SK-N-MC (cell line): ENCODE measurements around the gene KLHL29.
"Not testable (repeated sequence)": the region's sequence is repeated elsewhere in the genome, so short reads cannot be mapped to it uniquely, and the experiment has no call there.

Source experiments
- DNase-seq: peaks from one replicate; pipeline ENCODE4 v3.0.0-alpha.2; 2011; ENCODE audit warnings: low read depth, low spot score
- H3K27ac ChIP-seq: fragments of 200-600 bp; sonication (generic); 2 replicates; pipeline ENCODE4 v1.5.1; 2016; ENCODE audit warnings: mixed run types
- H3K36me3 ChIP-seq: fragments of 200-600 bp; sonication (generic); 2 replicates; pipeline ENCODE4 v1.6.1; 2017; ENCODE audit warnings: antibody characterized with exemption, low read length, mixed read lengths; ENCODE audit not compliant: insufficient read depth
- H3K4me3 ChIP-seq: fragments of 200-600 bp; sonication (generic); 2 replicates; pipeline ENCODE4 v1.5.1; 2016
- H3K9ac ChIP-seq: fragments of 200-600 bp; sonication (generic); 2 replicates; pipeline ENCODE4 v1.8.0; 2017; ENCODE audit warnings: mixed run types, mixed read lengths; ENCODE audit not compliant: insufficient read length
- H3K9me3 ChIP-seq: fragments of 200-600 bp; sonication (generic); 2 replicates; pipeline ENCODE4 v1.6.1; 2017; ENCODE audit warnings: low read depth, mild to moderate bottlenecking, antibody characterized with exemption, low read length, moderate library complexity, mixed read lengths
- EZH2 ChIP-seq: fragments of 200-600 bp; sonication (generic); IDR thresholded peaks from one replicate; pipeline ENCODE4 v1.6.1; 2017; ENCODE audit warnings: antibody characterized with exemption
- FOXP2 ChIP-seq: optimal IDR thresholded peaks from 2 replicates; pipeline ENCODE3; 2011; ENCODE audit warnings: mild to moderate bottlenecking, moderate library complexity; ENCODE audit not compliant: insufficient read depth; ENCODE audit errors: extremely low read length, control extremely low read depth
- POLR2AphosphoS5 ChIP-seq: IDR thresholded peaks from 2 replicates; pipeline ENCODE4 v1.6.1; 2012; ENCODE audit warnings: mild to moderate bottlenecking, low read depth, low read length, borderline replicate concordance

The KLHL29 gene

DNA sequence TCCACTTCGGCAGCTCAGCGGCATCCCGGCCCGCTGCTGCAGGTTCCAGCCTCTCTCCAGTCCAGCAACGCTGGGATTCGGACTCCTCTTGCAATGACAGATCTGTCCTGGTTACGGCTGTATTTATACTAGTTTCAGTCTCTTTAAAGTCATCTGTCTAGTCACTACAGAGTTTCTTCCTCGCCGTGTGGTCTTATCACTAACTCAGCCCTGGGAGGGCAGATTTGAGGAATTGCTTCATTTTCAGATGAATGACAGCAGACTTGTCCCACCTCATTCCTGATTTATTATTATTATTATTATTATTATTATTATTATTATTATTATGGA, 2.2 kb downstream of the KLHL29 start:
- no peaks in the 10 kb centered on the region for H3K9me3 ChIP-seq
- no peak overlapping the region for H3K27ac ChIP-seq
- H3K36me3 ChIP-seq: no peaks in the 10 kb centered on the region
- DNase-seq: no peak
- H3K9ac ChIP-seq: no peak overlapping the region
- TF ChIP-seq FOXP2 (no peak), POLR2AphosphoS5 (no peak), EZH2 (no peak)
- peak overlapping the region; percentile 88 for H3K4me3 ChIP-seq

DNA sequence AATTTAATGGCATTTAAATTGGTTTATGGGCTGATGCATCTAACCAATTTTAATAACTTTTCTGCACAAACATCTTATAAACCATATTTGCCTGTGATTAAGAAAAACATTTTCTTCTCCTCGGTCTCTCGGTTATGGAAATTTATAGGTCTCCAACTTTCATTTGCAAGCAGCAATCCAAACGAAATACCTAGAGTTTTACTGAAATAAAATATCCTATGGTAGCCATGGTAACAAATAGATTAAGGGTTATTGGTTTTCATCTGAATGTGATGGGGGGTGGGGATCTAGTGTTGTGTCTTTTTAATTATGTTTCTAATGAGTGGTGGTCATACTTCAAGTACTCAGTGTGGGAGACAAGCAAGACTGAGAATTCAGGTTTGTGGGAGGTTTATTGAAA, 2.9 kb downstream of the KLHL29 start:
- no peak for DNase-seq
- Histone ChIP-seq H3K36me3 (no peaks in the 10 kb centered on the region), H3K4me3 (peak overlapping the region; percentile 23; the same call in 1 of the 2 replicates), H3K9ac (no peak overlapping the region), H3K27ac (no peak overlapping the region), H3K9me3 (no peaks in the 10 kb centered on the region)
- no peak for TF ChIP-seq EZH2

DNA sequence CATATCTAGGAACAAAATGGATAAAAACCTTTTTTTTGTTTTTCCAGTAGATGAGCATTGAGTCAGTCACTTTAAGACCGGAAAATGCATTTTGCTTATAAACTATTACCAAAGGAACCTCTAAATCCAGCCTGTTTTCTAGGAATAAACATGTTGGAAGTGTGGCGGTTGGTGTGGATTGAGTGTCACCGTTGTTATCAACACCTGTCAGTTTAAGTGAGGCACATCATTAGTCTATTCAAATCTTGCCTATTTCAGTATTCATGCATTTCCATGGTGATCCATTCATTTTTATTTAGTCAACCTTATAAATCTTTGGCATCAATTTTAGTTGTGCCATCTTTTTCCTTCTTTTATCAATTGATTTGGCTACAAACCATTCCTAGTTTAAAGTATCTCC, 3.3 kb downstream of the KLHL29 start:
- Histone ChIP-seq H3K36me3 (no peaks in the 10 kb centered on the region), H3K4me3 (no peak overlapping the region; the same call in 1 of the 2 replicates), H3K9me3 (no peaks in the 10 kb centered on the region), H3K27ac (no peak overlapping the region), H3K9ac (no peak overlapping the region)
- no peak for TF ChIP-seq FOXP2
- TF ChIP-seq EZH2: no peak
- no peak for TF ChIP-seq POLR2AphosphoS5
- no peak for DNase-seq

DNA sequence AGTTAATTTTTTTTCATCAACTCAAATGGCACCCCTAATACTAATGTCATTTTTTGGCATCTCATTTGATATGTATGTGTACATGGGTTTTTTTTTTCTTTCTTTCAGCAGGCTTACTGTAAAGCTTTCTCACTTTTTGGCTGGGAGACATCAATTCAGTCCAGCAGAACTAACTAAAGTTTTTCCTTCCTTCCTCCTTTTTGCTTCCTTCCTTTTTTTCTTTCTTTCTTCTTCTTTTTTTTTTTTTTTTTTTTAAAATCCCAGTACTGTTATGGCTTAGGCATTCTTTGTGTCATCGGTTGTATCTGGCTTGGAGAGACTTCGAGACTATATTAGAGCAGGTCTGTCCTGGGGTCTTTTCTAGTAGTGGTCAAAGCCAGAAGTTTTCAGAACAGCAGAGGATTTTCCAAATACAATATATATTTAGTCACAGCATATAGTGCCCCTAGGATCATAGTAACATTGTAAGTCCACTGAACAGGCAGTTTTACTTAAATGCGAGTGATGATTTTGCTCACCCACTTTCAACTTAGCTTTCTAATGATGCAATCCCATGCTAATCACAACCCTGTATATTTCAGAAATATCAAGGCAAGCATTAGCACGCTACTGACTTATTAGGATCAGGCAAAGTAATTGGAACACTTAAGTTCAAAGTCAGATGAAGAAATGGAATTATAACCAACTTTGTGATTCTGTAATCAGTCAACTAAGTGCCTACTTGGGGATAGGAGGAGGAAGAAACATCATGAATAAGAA, 4.0 kb downstream of the KLHL29 start:
- TF ChIP-seq EZH2 (no peak), POLR2AphosphoS5 (no peak), FOXP2 (no peak)
- peak overlapping the region; percentile 10; the same call in 1 of the 2 replicates for H3K27ac ChIP-seq
- peak overlapping the region; percentile 8 for H3K9ac ChIP-seq
- DNase-seq: no peak
- no peaks in the 10 kb centered on the region for H3K36me3 ChIP-seq
- H3K4me3 ChIP-seq: peak overlapping the region; percentile 26; the same call in 1 of the 2 replicates
- H3K9me3 ChIP-seq: no peaks in the 10 kb centered on the region

DNA sequence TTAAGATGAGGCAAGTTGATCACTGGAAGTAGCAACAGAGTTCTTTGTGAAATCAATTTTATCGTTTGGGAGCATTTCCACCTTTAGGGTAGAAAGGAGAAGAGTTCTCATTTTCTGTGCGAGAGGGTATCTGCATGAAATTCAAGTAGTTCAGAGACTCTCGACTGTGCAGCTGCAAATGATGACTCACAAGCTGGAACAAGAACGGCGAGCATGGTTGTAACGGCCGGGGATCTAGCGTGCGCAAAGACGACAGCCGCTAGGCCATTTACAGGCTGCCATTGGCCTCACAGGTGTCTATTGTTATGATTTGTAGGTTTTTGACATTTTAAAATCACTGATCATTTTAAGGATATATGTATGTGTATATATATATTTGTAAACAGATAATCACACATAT, 5.2 kb downstream of the KLHL29 start:
- Histone ChIP-seq H3K4me3 (no peak overlapping the region), H3K9ac (no peak overlapping the region), H3K36me3 (no peaks in the 10 kb centered on the region), H3K27ac (no peak overlapping the region; the same call in 1 of the 2 replicates), H3K9me3 (no peaks in the 10 kb centered on the region)
- TF ChIP-seq POLR2AphosphoS5: no peak
- TF ChIP-seq EZH2: no peak
- no peak for TF ChIP-seq FOXP2
- no peak for DNase-seq

DNA sequence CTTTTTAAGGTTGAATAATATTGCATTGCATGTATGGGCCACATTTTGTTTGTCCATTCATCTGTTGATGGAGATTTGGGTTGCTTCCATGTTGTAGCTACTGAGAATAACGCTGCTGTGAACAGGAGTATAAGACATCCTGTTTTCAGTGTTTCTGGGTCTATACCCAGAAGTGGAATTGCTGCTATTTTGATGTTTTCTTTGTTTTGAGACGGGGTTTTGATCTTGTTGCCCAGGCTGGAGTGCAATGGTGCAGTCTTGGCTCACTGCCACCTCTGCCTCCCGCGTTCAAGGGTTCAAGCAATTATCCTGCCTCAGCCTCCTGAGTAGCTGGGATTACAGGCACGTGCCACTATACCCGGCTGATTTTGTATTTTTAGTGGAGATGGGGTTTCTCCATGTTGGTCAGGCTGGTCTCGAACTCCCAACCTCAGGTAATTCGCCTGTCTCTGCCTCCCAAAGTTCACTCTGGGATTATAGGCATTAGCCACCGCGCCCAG, 6.3 kb downstream of the KLHL29 start:
- not testable (repeated sequence) for H3K9ac ChIP-seq, H3K9me3 ChIP-seq, H3K4me3 ChIP-seq, DNase-seq, H3K27ac ChIP-seq, H3K36me3 ChIP-seq

DNA sequence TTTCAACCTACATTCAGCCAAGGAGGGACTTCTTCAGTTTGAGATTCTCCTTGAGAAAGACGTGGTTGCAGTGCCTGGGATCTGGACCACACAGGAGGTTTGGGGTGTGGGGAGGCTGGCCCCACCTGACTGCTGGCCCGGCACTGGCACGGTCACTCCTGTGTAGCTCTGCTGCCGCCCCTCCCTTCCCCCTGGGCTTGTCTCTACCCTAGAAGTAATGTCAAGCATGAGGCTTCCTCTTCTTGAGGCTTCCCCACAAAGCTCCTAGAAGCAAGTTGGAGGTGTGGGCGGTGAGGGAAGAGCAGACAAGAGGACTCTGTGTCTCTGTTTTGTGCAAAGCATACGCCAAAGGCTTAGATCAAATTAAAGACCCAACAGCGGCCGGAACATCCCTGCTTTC, 8.7 kb downstream of the KLHL29 start:
- no peak for TF ChIP-seq EZH2
- TF ChIP-seq POLR2AphosphoS5: no peak
- TF ChIP-seq FOXP2: no peak
- no peak for DNase-seq
- no peaks in the 10 kb centered on the region for H3K36me3 ChIP-seq
- no peak overlapping the region for H3K9ac ChIP-seq
- H3K9me3 ChIP-seq: no peaks in the 10 kb centered on the region
- H3K27ac ChIP-seq: no peak overlapping the region
- H3K4me3 ChIP-seq: no peak overlapping the region

DNA sequence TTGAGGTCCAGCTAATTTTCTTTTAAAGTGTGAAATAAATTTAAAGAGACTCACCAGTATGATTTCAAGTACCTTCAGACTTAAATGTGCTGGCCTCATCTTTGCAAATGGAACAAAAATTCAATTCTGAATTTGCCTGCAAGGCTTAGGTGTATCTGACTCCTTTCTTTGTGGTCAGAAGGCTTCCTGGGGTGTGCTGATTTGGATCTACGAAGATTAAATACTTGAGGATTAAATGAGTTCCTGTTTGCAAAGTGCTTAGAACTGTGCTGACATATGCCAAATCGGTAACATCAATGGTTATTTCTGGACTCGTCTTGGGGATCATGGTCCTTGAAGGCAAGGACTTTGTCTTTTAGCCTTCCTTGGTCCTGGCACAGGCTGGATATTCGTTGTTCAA, 9.7 kb downstream of the KLHL29 start:
- TF ChIP-seq EZH2 (no peak), FOXP2 (no peak), POLR2AphosphoS5 (no peak)
- no peaks in the 10 kb centered on the region for H3K36me3 ChIP-seq
- no peak for DNase-seq
- no peak overlapping the region for H3K4me3 ChIP-seq
- H3K9me3 ChIP-seq: no peaks in the 10 kb centered on the region
- H3K27ac ChIP-seq: no peak overlapping the region
- H3K9ac ChIP-seq: no peak overlapping the region

DNA sequence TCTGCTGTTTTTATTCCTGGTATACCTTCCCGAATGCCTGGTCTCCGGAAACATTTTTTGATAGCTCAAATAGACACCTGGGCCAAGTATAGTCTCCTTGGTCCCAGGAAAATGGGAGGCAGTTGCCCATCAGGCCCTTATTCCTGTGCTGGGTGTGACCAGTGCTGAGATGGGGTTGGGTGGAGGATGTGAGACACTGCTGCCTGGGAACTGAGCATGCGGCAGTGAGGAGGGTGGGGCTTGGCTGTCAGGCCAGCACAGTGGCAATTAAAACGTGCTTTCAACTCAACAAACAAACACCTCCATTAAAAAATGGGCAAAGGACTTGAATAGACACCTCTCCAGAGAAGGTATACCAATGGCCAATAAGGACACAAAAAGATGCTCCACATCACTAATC, 12.5 kb downstream of the KLHL29 start:
- no peak overlapping the region for H3K9ac ChIP-seq
- TF ChIP-seq POLR2AphosphoS5 (no peak), FOXP2 (no peak), EZH2 (no peak)
- DNase-seq: no peak
- no peaks in the 10 kb centered on the region for H3K9me3 ChIP-seq
- no peaks in the 10 kb centered on the region for H3K36me3 ChIP-seq
- H3K4me3 ChIP-seq: no peak overlapping the region
- no peak overlapping the region for H3K27ac ChIP-seq
